Smooth muscle cell of the umbilical artery (primary cell): ENCODE measurements around the gene PARP16. TPM values are rescaled to one million over a fixed set of nuclear protein-coding genes. Genes with fewer than 3 reads are reported as not detected.

Source experiments
- total RNA-seq: library from RNA; depleted of rRNA; stranded (reverse); fragments of >200 nt; gene quantifications from 2 replicates; pipeline ENCODE4 v1.2.3, GENCODE V29; 2014

The PARP16 gene, protein sequence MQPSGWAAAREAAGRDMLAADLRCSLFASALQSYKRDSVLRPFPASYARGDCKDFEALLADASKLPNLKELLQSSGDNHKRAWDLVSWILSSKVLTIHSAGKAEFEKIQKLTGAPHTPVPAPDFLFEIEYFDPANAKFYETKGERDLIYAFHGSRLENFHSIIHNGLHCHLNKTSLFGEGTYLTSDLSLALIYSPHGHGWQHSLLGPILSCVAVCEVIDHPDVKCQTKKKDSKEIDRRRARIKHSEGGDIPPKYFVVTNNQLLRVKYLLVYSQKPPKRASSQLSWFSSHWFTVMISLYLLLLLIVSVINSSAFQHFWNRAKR
- 3.5 and 4.2 TPM in 2 replicates for total RNA-seq

DNA sequence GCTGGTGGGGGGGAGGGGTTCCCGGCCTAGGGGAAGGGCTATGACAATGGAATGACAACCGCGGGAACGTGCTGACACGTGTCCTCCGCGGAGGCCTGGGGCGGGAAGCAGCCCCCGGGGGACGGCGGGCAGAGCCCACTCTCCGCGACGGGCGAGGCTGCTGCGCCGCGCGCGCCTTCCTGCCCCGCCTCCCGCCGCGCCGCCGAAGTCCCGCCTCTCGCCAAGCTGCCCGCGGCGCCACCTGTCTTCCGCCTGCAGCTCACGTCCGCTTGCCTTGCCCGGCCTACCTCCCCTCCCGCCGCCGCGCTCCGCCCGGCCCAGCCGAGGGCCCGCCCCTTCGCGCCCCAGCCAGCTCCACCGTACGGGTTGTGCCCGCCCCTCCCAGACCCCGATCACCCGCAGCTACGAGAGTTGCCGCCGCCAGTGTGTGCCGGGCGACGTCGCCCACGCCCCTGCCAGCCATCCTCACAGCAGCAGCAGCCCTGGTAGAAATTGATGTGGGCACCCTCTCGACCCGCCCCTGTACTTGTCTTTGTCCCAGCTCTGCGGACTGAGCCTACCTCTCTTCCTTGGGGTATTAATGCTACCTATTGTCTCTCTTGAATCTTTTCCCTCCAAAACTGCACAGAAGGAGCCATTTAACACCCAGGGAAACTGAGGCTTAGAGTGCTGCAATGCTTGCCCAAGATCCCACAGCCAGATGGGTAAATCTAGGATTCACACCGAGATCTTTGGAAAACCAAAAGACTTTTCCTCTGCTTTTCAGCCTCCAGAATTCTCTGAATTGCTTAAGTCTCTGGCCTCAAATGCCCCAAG is at the start of gene PARP16:
Gene PARP16 (minus strand): TSS at position 180 of the 816 bp plus-strand sequence. CDS start 457 bp downstream, outside the sequence.

DNA sequence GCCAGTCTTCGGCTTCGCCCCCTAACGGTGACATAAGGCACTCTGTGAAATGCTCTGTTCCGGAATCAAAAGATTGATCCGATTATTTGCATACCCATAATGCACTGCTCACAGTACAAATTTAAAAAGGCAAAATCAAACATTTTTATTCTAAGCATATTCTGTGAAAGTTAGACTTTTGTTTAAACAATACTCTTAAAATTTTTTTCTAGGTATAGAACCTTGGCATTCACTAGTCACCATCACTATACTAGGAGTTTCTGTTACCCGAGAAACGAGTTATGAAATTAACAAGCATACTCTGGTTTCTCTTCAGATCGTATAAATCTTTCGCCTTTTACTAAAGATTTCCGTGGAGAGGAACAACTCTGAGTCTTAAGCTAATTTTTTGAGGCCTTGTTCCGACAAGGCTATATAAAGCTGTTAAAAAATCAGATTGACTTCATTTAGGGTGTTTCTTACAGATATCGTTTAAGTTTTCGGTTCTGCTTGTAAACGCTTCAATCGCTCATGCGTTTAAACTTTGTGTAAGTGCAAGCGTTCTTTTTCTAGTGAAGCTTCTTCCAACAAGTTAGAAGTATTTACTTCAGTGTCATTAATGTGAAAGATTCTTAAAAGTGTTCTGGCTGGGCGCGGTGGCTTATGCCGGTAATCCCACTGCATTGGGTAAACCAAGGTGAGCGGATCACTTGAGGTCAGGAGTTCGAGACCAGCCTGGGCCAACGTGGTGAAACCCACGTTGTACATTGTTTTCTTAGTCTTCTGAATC is 17.9 kb upstream of the PARP16 start, which contains the start of gene RNU5B-1:
Gene RNU5B-1 (plus strand): TSS at position 297 of the 769 bp plus-strand sequence.

DNA sequence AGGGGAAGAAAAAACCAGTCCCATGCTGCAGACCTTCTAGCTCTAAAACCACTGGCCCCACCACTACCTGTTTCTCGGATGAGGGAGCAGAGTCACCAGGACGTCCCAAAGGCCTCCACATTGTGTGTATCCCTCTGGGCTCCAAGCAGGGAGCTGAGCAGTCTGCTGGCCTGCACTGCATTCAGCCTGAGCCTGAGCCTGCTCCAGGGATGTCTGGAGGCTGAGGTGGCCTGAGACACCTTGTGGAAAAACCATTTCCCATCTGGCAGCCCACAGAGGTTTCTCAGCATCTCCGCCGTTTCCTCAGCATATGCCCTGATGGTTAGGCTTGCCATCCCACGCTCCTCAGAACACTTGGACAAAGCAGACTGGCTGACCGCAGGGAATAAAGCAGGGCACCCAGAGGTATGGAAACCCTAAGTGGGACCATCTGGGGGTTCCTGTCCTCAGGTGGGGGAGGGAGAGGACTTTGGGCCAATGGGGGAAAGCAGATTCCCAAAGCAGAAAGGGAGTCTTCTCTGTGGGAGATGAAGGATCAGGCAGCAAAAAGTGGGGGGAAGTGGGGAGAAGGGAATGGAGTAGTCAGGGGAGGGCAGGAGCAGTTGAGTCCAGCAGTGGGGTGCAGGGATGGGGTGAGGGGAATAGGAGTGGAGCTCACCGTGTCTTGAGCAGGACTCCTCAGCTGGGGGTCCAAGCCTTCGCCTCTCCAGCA is 75.8 kb downstream of the PARP16 start, which contains the start of gene CILP:
Gene CILP (minus strand): TSS at position 704 of the 712 bp plus-strand sequence. CDS start 1,718 bp downstream, outside the sequence.

Other genes with a start within 250 kb of the PARP16 start
- not detected in 2 replicates for gene SLC51B, start 241.5 kb downstream of the PARP16 start, total RNA-seq
- gene RASL12, start 218.9 kb downstream of the PARP16 start, total RNA-seq = not detected in 2 replicates
- not detected in 2 replicates for gene KBTBD13, start 210.1 kb downstream of the PARP16 start, total RNA-seq
- 1.8 and 2.8 TPM in 2 replicates for gene UBAP1L, start 171.7 kb downstream of the PARP16 start, total RNA-seq
- gene PDCD7, start 153.1 kb downstream of the PARP16 start, total RNA-seq = 14.3 and 16.5 TPM in 2 replicates
- gene CLPX, start 101.5 kb downstream of the PARP16 start, total RNA-seq = 39.2 and 69.0 TPM in 2 replicates
- 0.59 TPM in 1 of 2 replicates, not detected in the other for gene CILP, start 75.4 kb downstream of the PARP16 start, total RNA-seq
- not detected in 2 replicates for gene RNU5A-1, start 9.2 kb upstream of the PARP16 start, total RNA-seq
- not detected in 2 replicates for gene RNU5B-1, start 17.8 kb upstream of the PARP16 start, total RNA-seq
- gene IGDCC3, start 91.1 kb upstream of the PARP16 start, total RNA-seq = not detected in 2 replicates
- 5.9 and 6.0 TPM in 2 replicates for gene IGDCC4, start 136.1 kb upstream of the PARP16 start, total RNA-seq
- 46.3 and 47.0 TPM in 2 replicates for gene DPP8, start 230.8 kb upstream of the PARP16 start, total RNA-seq
- 98.3 and 106 TPM in 2 replicates for gene HACD3, start 243.6 kb upstream of the PARP16 start, total RNA-seq